Fibroblast of pulmonary artery (primary cell): ENCODE data around the gene PAEP.

Experiments
- DNase-seq: peaks from one replicate; pipeline ENCODE4 v3.0.0-alpha.2; 2010; ENCODE audit warnings: low read depth
- H3K4me3 ChIP-seq: replicated peaks from 2 replicates; pipeline ENCODE4 v1.5.1; 2011; ENCODE audit warnings: low read depth, mild to moderate bottlenecking, control low read depth, low read length, moderate library complexity
- CTCF ChIP-seq: IDR thresholded peaks from 2 replicates; pipeline ENCODE4 v1.5.1; 2011; ENCODE audit warnings: mild to moderate bottlenecking, control low read depth, low read length, inconsistent platforms; ENCODE audit errors: missing control alignments

PAEP gene

GRCh38 chr9:135515083-135515951 is 46.2 kb upstream of the PAEP start:
- no peak overlapping the region for H3K4me3 ChIP-seq
- DNase-seq = no peak
- TF ChIP-seq CTCF = no peak

- TF ChIP-seq CTCF = no peak
- no peak for DNase-seq
- H3K4me3 ChIP-seq = no peak overlapping the region
These were observed 45.3 kb upstream of the PAEP start for GRCh38 chr9:135516132-135516860.

GRCh38 chr9:135517407-135517822 is 44.1 kb upstream of the PAEP start:
- no peak overlapping the region for H3K4me3 ChIP-seq
- TF ChIP-seq CTCF = no peak
- no peak for DNase-seq

- DNase-seq = no peak
- H3K4me3 ChIP-seq = no peak overlapping the region
- TF ChIP-seq CTCF = no peak
These were observed 42.2 kb upstream of the PAEP start for GRCh38 chr9:135519179-135519971.

GRCh38 chr9:135520916-135521607 is 40.5 kb upstream of the PAEP start, which contains the start of gene LCN1:
Gene LCN1 (plus strand): TSS chr9:135521440. CDS start chr9:135521498, 58 bp downstream.
- TF ChIP-seq CTCF = no peak
- DNase-seq = no peak
- H3K4me3 ChIP-seq = no peak within 1 kb of the TSS

- DNase-seq = no peak
- H3K4me3 ChIP-seq = no peak overlapping the region
- no peak for TF ChIP-seq CTCF
These were observed 39.9 kb upstream of the PAEP start for GRCh38 chr9:135521608-135522095.
